ENCODE measurements around the gene HMGB1. TPM values are rescaled to one million over a fixed set of nuclear protein-coding genes. Genes with fewer than 3 reads are reported as not detected.

Gene HMGB1
- 539 TPM for polyA plus RNA-seq
- long read RNA-seq, donor 1, full-length matches to known transcripts, result 139 of 255 reads
- long read RNA-seq, donor 1, partial matches to known transcripts, result 116 of 255 reads
- long read RNA-seq, donor 1, other reads (novel, unspliced or antisense), result 0 of 255 reads
- long read RNA-seq, donor 2, full-length matches to known transcripts, result 326 of 628 reads
- long read RNA-seq, donor 2, partial matches to known transcripts, result 302 of 628 reads
- long read RNA-seq, donor 2, other reads (novel, unspliced or antisense), result 0 of 628 reads
- long read RNA-seq, donor 3, result 0 reads
- long read RNA-seq, donor 4, full-length matches to known transcripts, result 32 of 70 reads
- long read RNA-seq, donor 4, partial matches to known transcripts, result 38 of 70 reads
- long read RNA-seq, donor 4, other reads (novel, unspliced or antisense), result 0 of 70 reads
- long read RNA-seq, donor 5, full-length matches to known transcripts, result 179 of 296 reads
- long read RNA-seq, donor 5, partial matches to known transcripts, result 112 of 296 reads
- long read RNA-seq, donor 5, other reads (novel, unspliced or antisense), result 5 of 296 reads
- long read RNA-seq, donor 6, full-length matches to known transcripts, result 179 of 616 reads
- long read RNA-seq, donor 6, partial matches to known transcripts, result 437 of 616 reads
- long read RNA-seq, donor 6, other reads (novel, unspliced or antisense), result 0 of 616 reads
- long read RNA-seq, donor 7, full-length matches to known transcripts, result 185 of 431 reads
- long read RNA-seq, donor 7, partial matches to known transcripts, result 246 of 431 reads
- long read RNA-seq, donor 7, other reads (novel, unspliced or antisense), result 0 of 431 reads
- long read RNA-seq, donor 8, full-length matches to known transcripts, result 407 of 893 reads
- long read RNA-seq, donor 8, partial matches to known transcripts, result 486 of 893 reads
- long read RNA-seq, donor 8, other reads (novel, unspliced or antisense), result 0 of 893 reads
- long read RNA-seq, donor 9, full-length matches to known transcripts, result 261 of 704 reads
- long read RNA-seq, donor 9, partial matches to known transcripts, result 438 of 704 reads
- long read RNA-seq, donor 9, other reads (novel, unspliced or antisense), result 5 of 704 reads
- long read RNA-seq, donor 10, full-length matches to known transcripts, result 303 of 639 reads
- long read RNA-seq, donor 10, partial matches to known transcripts, result 336 of 639 reads
- long read RNA-seq, donor 10, other reads (novel, unspliced or antisense), result 0 of 639 reads
- long read RNA-seq, donor 11, full-length matches to known transcripts, result 225 of 474 reads
- long read RNA-seq, donor 11, partial matches to known transcripts, result 249 of 474 reads
- long read RNA-seq, donor 11, other reads (novel, unspliced or antisense), result 0 of 474 reads

- Histone ChIP-seq H3K36me3 (ENCODE audit: control insufficient read depth, insufficient read depth, low read length) (peaks cover 11% of the 10 kb centered on the region), H3K27me3 (ENCODE audit: control insufficient read depth, insufficient read depth, low read length) (no peaks in the 10 kb centered on the region), H3K4me1 (ENCODE audit: control insufficient read depth, insufficient read depth, low read length) (peaks cover 13% of the 10 kb centered on the region), H3K4me3 (ENCODE audit: low read length) (peak within 1 kb of the TSS; percentile 52), H3K27ac (ENCODE audit: low read length) (peak within 1 kb of the TSS; percentile 93), H3K9me3 (ENCODE audit: control insufficient read depth, low read depth, low read length) (no peaks in the 10 kb centered on the region)
- WGBS (ENCODE audit: insufficient coverage, low lambda C conversion rate), result no CpG with 5 or more reads among the region's 57 CpGs
- DNase-seq, result peak; percentile 98 to 99
Observed at GRCh38 chr13:30465593-30466357, at the start of gene HMGB1. TSS of gene HMGB1 (minus strand) at chr13:30465936. CDS start at chr13:30463680, 2,256 bp downstream.

- Histone ChIP-seq H3K27me3 (ENCODE audit: control insufficient read depth, insufficient read depth, low read length) (no peaks in the 10 kb centered on the region), H3K27ac (ENCODE audit: low read length) (no peak overlapping the region), H3K4me1 (ENCODE audit: control insufficient read depth, insufficient read depth, low read length) (no peaks in the 10 kb centered on the region), H3K9me3 (ENCODE audit: control insufficient read depth, low read depth, low read length) (no peaks in the 10 kb centered on the region), H3K36me3 (ENCODE audit: control insufficient read depth, insufficient read depth, low read length) (no peaks in the 10 kb centered on the region), H3K4me3 (ENCODE audit: low read length) (no peak overlapping the region)
- no peak for DNase-seq
- no CpG with 5 or more reads among the region's 4 CpGs for WGBS (ENCODE audit: insufficient coverage, low lambda C conversion rate)
Observed at GRCh38 chr13:30510811-30511371, 45.2 kb upstream of the HMGB1 start.

GRCh38 chr13:30510091-30510490, 44.4 kb upstream of the HMGB1 start:
- H3K27me3 ChIP-seq (ENCODE audit: control insufficient read depth, insufficient read depth, low read length), result no peaks in the 10 kb centered on the region
- H3K36me3 ChIP-seq (ENCODE audit: control insufficient read depth, insufficient read depth, low read length), result no peaks in the 10 kb centered on the region
- H3K9me3 ChIP-seq (ENCODE audit: control insufficient read depth, low read depth, low read length), result no peaks in the 10 kb centered on the region
- 86% methylated on average over 1 of the region's 4 CpGs for WGBS (ENCODE audit: insufficient coverage, low lambda C conversion rate)
- no peak overlapping the region for H3K4me3 ChIP-seq (ENCODE audit: low read length)
- no peak for DNase-seq
- no peaks in the 10 kb centered on the region for H3K4me1 ChIP-seq (ENCODE audit: control insufficient read depth, insufficient read depth, low read length)
- no peak overlapping the region for H3K27ac ChIP-seq (ENCODE audit: low read length)

- 100% methylated on average over 4 of the region's 9 CpGs for WGBS (ENCODE audit: insufficient coverage, low lambda C conversion rate)
Observed at GRCh38 chr13:30509254-30510050, 43.7 kb upstream of the HMGB1 start.

GRCh38 chr13:30504081-30504480, 38.3 kb upstream of the HMGB1 start:
- peak in 1 of 2 donors; percentile 17 for DNase-seq
- Histone ChIP-seq H3K36me3 (ENCODE audit: control insufficient read depth, insufficient read depth, low read length) (no peaks in the 10 kb centered on the region), H3K9me3 (ENCODE audit: control insufficient read depth, low read depth, low read length) (no peaks in the 10 kb centered on the region), H3K4me1 (ENCODE audit: control insufficient read depth, insufficient read depth, low read length) (no peaks in the 10 kb centered on the region), H3K27ac (ENCODE audit: low read length) (no peak overlapping the region), H3K27me3 (ENCODE audit: control insufficient read depth, insufficient read depth, low read length) (no peaks in the 10 kb centered on the region), H3K4me3 (ENCODE audit: low read length) (no peak overlapping the region)
- WGBS (ENCODE audit: insufficient coverage, low lambda C conversion rate), result 45% methylated on average over 1 of the region's 1 CpG

More at GRCh38 chr13:30509254-30510050, 43.7 kb upstream of the HMGB1 start:
- Histone ChIP-seq H3K4me1 (ENCODE audit: control insufficient read depth, insufficient read depth, low read length) (no peaks in the 10 kb centered on the region), H3K9me3 (ENCODE audit: control insufficient read depth, low read depth, low read length) (no peaks in the 10 kb centered on the region), H3K36me3 (ENCODE audit: control insufficient read depth, insufficient read depth, low read length) (no peaks in the 10 kb centered on the region), H3K27me3 (ENCODE audit: control insufficient read depth, insufficient read depth, low read length) (no peaks in the 10 kb centered on the region), H3K27ac (ENCODE audit: low read length) (no peak overlapping the region), H3K4me3 (ENCODE audit: low read length) (no peak overlapping the region)
- no peak for DNase-seq

GRCh38 chr13:30502237-30502636, 36.5 kb upstream of the HMGB1 start:
- no peak for DNase-seq
- Histone ChIP-seq H3K4me1 (ENCODE audit: control insufficient read depth, insufficient read depth, low read length) (no peaks in the 10 kb centered on the region), H3K9me3 (ENCODE audit: control insufficient read depth, low read depth, low read length) (no peaks in the 10 kb centered on the region), H3K36me3 (ENCODE audit: control insufficient read depth, insufficient read depth, low read length) (no peaks in the 10 kb centered on the region), H3K27ac (ENCODE audit: low read length) (no peak overlapping the region), H3K4me3 (ENCODE audit: low read length) (no peak overlapping the region), H3K27me3 (ENCODE audit: control insufficient read depth, insufficient read depth, low read length) (no peaks in the 10 kb centered on the region)
- 90% methylated on average over 2 of the region's 2 CpGs for WGBS (ENCODE audit: insufficient coverage, low lambda C conversion rate)

GRCh38 chr13:30499338-30499737, 33.6 kb upstream of the HMGB1 start:
- Histone ChIP-seq H3K27me3 (ENCODE audit: control insufficient read depth, insufficient read depth, low read length) (no peaks in the 10 kb centered on the region), H3K9me3 (ENCODE audit: control insufficient read depth, low read depth, low read length) (no peaks in the 10 kb centered on the region), H3K4me3 (ENCODE audit: low read length) (no peak overlapping the region), H3K27ac (ENCODE audit: low read length) (no peak overlapping the region), H3K4me1 (ENCODE audit: control insufficient read depth, insufficient read depth, low read length) (no peaks in the 10 kb centered on the region), H3K36me3 (ENCODE audit: control insufficient read depth, insufficient read depth, low read length) (no peaks in the 10 kb centered on the region)
- 100% methylated on average over 3 of the region's 3 CpGs for WGBS (ENCODE audit: insufficient coverage, low lambda C conversion rate)
- no peak for DNase-seq

GRCh38 chr13:30496147-30496546, 30.4 kb upstream of the HMGB1 start:
- Histone ChIP-seq H3K27ac (ENCODE audit: low read length) (no peak overlapping the region), H3K36me3 (ENCODE audit: control insufficient read depth, insufficient read depth, low read length) (no peaks in the 10 kb centered on the region), H3K9me3 (ENCODE audit: control insufficient read depth, low read depth, low read length) (no peaks in the 10 kb centered on the region), H3K4me1 (ENCODE audit: control insufficient read depth, insufficient read depth, low read length) (no peaks in the 10 kb centered on the region), H3K4me3 (ENCODE audit: low read length) (no peak overlapping the region), H3K27me3 (ENCODE audit: control insufficient read depth, insufficient read depth, low read length) (no peaks in the 10 kb centered on the region)
- no peak for DNase-seq
- WGBS (ENCODE audit: insufficient coverage, low lambda C conversion rate), result no CpG with 5 or more reads among the region's 2 CpGs

- no peaks in the 10 kb centered on the region for H3K27me3 ChIP-seq (ENCODE audit: control insufficient read depth, insufficient read depth, low read length)
- no peak overlapping the region for H3K27ac ChIP-seq (ENCODE audit: low read length)
- WGBS (ENCODE audit: insufficient coverage, low lambda C conversion rate), result no CpG with 5 or more reads among the region's 2 CpGs
- no peak overlapping the region for H3K4me3 ChIP-seq (ENCODE audit: low read length)
- no peaks in the 10 kb centered on the region for H3K9me3 ChIP-seq (ENCODE audit: control insufficient read depth, low read depth, low read length)
- H3K4me1 ChIP-seq (ENCODE audit: control insufficient read depth, insufficient read depth, low read length), result no peaks in the 10 kb centered on the region
- no peak for DNase-seq
- no peaks in the 10 kb centered on the region for H3K36me3 ChIP-seq (ENCODE audit: control insufficient read depth, insufficient read depth, low read length)
Observed at GRCh38 chr13:30495746-30496145, 30.0 kb upstream of the HMGB1 start.
